ENCODE results near the gene LNX1. TPM values are rescaled to one million over a fixed set of nuclear protein-coding genes. Genes with fewer than 3 reads are reported as not detected.

LNX1 gene
- total RNA-seq, 2 experiments from 2014 or later = not detected

- no TSS peak for BruUV-seq (replicated peaks)
- no peak overlapping the region for H2AFZ ChIP-seq (ENCODE audit: low read length)
- no peaks in the 10 kb centered on the region for H3K9me3 ChIP-seq (ENCODE audit: low read length)
- H3K9me2 ChIP-seq (ENCODE audit: insufficient read depth, low read length) = no peaks in the 10 kb centered on the region
- DNase-seq (ENCODE audit: low spot score) = no peak
- intact Hi-C loops (cut with micrococcal nuclease; ENCODE audit: unreplicated experiment) = no loop called here
- H3K4me1 ChIP-seq (ENCODE audit: insufficient read depth, low read length, poor library complexity, severe bottlenecking) = no peaks in the 10 kb centered on the region
- CTCF ChIA-PET (ENCODE audit: unreplicated experiment) = no interaction called here
- no peak overlapping the region for H3K27ac ChIP-seq (ENCODE audit: low read depth, low read length, poor library complexity, severe bottlenecking)
- POLR2A ChIA-PET = interaction anchor here (0.6 to 0.9 kb wide), 3 partner anchors 9 to 107 kb away, joined by 3 to 5 read pairs (median 3); no protein-coding TSS in a partner anchor
- H4K20me1 ChIP-seq (ENCODE audit: insufficient read depth, low read length) = no peaks in the 10 kb centered on the region
- H3K4me2 ChIP-seq (ENCODE audit: low read length) = no peak overlapping the region
- no peak overlapping the region for H3K4me3 ChIP-seq (ENCODE audit: low read depth, low read length, poor library complexity, severe bottlenecking)
- no peak for TF ChIP-seq CTCF (conservative IDR thresholded peaks at IDR 0.05; ENCODE audit: low read length)
- no peak for TF ChIP-seq EZH2phosphoT487 (IDR thresholded peaks at IDR 0.05; ENCODE audit: borderline replicate concordance, low read depth, low read length)
- no peaks in the 10 kb centered on the region for H3K79me2 ChIP-seq (ENCODE audit: insufficient read depth, low read depth, low read length)
- no peaks in the 10 kb centered on the region for H3K36me3 ChIP-seq (ENCODE audit: insufficient read depth, low read length)
Measured at GRCh38 chr4:53625888-53626287, 34.6 kb upstream of the LNX1 start.

GRCh38 chr4:53622739-53623151, 31.5 kb upstream of the LNX1 start:
- no peak overlapping the region; the same call in 1 of the 2 replicates for H2AFZ ChIP-seq (ENCODE audit: low read length)
- H3K9me2 ChIP-seq (ENCODE audit: insufficient read depth, low read length) = no peaks in the 10 kb centered on the region
- intact Hi-C loops (cut with micrococcal nuclease; ENCODE audit: unreplicated experiment) = no loop called here
- no peak for DNase-seq (ENCODE audit: low spot score)
- H3K27ac ChIP-seq (ENCODE audit: low read depth, low read length, poor library complexity, severe bottlenecking) = no peak overlapping the region
- ChIA-PET CTCF (ENCODE audit: unreplicated experiment) (no interaction called here), POLR2A (no interaction called here)
- no peaks in the 10 kb centered on the region for H3K4me1 ChIP-seq (ENCODE audit: insufficient read depth, low read length, poor library complexity, severe bottlenecking)
- H3K4me3 ChIP-seq (ENCODE audit: low read depth, low read length, poor library complexity, severe bottlenecking) = no peak overlapping the region
- no peaks in the 10 kb centered on the region for H3K79me2 ChIP-seq (ENCODE audit: insufficient read depth, low read depth, low read length)
- TF ChIP-seq EZH2phosphoT487 (IDR thresholded peaks at IDR 0.05; ENCODE audit: borderline replicate concordance, low read depth, low read length) = no peak
- TF ChIP-seq CTCF (conservative IDR thresholded peaks at IDR 0.05; ENCODE audit: low read length) = no peak
- no peaks in the 10 kb centered on the region for H4K20me1 ChIP-seq (ENCODE audit: insufficient read depth, low read length)
- BruUV-seq (replicated peaks) = no TSS peak
- no peaks in the 10 kb centered on the region for H3K36me3 ChIP-seq (ENCODE audit: insufficient read depth, low read length)
- no peaks in the 10 kb centered on the region for H3K9me3 ChIP-seq (ENCODE audit: low read length)
- H3K4me2 ChIP-seq (ENCODE audit: low read length) = no peak overlapping the region

- TF ChIP-seq CTCF (conservative IDR thresholded peaks at IDR 0.05; ENCODE audit: low read length) (no peak), EZH2phosphoT487 (IDR thresholded peaks at IDR 0.05; ENCODE audit: borderline replicate concordance, low read depth, low read length) (no peak)
- Histone ChIP-seq H3K27ac (ENCODE audit: low read depth, low read length, poor library complexity, severe bottlenecking) (no peak overlapping the region), H3K36me3 (ENCODE audit: insufficient read depth, low read length) (no peaks in the 10 kb centered on the region), H3K79me2 (ENCODE audit: insufficient read depth, low read depth, low read length) (no peaks in the 10 kb centered on the region), H4K20me1 (ENCODE audit: insufficient read depth, low read length) (no peaks in the 10 kb centered on the region), H3K4me2 (ENCODE audit: low read length) (no peak overlapping the region), H2AFZ (ENCODE audit: low read length) (no peak overlapping the region), H3K9me3 (ENCODE audit: low read length) (no peaks in the 10 kb centered on the region), H3K4me1 (ENCODE audit: insufficient read depth, low read length, poor library complexity, severe bottlenecking) (no peaks in the 10 kb centered on the region), H3K9me2 (ENCODE audit: insufficient read depth, low read length) (no peaks in the 10 kb centered on the region), H3K4me3 (ENCODE audit: low read depth, low read length, poor library complexity, severe bottlenecking) (no peak overlapping the region)
- POLR2A ChIA-PET = no interaction called here
- DNase-seq (ENCODE audit: low spot score) = no peak
- intact Hi-C loops (cut with micrococcal nuclease; ENCODE audit: unreplicated experiment) = no loop called here
- CTCF ChIA-PET (ENCODE audit: unreplicated experiment) = no interaction called here
- no TSS peak for BruUV-seq (replicated peaks)
Measured at GRCh38 chr4:53620956-53621355, 29.7 kb upstream of the LNX1 start.

Data from OCI-LY7 (cell line).